NCI-H2107 (cell line): Measurements from ENCODE around the gene TBX21.
A peak's percentile ranks its signal among the peaks of the same experiment; 100 is the strongest.

Experiments
- DNase-seq: peaks from one replicate; lab custom pipeline; 2025; lab: John Stamatoyannopoulos, UW

Gene TBX21

DNA sequence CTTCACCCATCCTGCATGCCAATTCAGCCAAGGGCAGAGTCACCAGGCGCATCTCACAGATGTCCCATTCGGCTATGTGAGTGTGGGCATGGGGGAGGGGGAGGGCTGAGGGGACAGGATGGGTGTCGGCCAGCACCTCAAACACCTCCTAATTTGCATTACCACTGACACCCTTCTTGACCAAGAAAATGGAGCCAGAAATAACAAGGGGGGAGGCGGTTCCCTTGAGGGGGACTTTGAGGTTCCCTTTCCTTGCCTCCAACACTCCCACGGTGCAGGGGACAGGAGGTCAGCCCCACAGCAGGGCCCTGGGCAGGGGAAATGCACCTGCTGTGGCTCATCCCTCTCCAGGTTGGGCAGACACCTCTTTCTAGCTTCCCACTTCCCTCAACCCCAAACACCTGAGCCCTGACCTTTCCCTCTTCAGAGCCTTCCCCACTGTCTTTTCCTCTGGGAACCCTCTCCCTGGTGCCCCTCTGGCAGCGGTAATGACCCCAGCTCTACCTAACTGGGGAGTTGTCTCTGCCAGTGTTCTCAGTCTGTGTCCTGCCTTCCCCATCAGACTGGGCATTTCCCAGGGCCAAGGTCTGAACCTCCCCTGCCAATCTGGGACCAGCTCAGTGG, 18.2 kb upstream of the TBX21 start:
- DNase-seq: no peak

DNA sequence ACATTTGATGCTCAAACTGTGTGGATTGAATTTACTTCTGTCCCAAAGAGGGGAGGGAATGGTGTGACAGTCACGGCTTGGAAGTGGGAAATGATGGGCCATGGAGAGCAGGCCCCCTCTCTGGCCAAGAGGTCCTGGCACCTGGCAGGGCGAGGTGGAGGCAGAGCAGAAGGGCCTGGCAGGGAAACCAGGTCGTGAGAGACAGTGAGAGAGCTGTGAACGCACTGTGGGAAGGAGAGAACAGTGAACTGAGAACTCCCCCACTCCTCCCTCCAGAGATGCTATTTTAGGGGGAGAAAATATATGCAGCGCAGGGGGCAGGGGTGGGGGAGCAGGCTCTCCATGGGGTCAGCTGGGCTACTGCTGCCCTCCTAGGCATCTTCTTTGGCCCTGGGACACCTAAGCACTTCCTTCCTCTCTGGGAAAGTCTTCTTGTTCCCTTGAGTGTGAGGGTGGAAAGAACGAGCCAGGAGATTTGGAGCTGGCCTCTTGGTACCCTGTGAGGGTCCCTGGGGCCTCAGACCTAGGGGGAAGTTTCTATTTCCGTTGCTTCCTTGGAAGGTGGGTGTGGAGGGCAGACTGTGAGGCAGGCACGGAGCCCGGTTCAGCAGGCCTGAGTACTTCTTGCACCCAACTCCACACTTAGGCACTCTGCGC, 17.2 kb upstream of the TBX21 start:
- no peak for DNase-seq

DNA sequence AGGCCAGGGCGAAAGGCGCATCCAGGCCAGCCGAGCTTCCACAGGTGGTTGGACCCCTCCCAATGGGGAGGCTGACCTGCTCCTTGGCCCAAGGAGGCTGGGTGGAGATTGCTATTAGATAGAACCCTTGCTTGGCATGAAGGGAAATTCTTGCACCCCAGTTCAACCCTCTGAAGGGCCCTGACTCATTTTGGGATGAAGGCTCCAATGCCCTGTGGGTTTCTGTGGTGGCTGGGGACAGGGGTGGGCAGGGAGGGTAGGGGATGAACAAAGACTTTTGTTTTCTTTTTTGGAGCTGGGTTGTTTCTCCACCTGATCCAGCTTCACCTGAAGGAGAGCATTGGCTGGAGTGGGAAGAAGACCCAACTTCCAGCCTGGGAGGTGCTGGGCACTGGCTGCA, 16.7 kb upstream of the TBX21 start:
- no peak for DNase-seq

DNA sequence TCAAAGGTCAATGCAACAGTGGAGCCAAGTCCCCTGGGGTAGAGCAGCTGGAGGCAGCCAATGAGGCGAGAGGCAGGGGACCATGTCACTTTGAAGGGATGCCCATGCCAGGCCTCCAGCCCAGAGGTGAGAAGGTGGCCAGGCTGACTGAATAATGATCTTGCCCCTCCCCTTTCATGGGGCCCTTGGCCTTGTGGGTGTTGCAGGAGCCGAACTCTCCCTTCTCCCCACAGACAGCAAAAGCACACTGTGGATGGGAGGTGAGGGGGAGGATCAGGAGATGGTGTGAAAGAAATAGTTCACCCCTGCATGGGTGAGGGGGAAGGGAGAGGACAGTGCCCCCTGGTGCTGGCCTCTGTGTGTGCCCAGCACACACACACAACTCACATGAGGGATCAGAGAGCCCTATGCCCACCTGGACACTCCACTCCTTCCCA, 15.8 kb upstream of the TBX21 start:
- DNase-seq: no peak

DNA sequence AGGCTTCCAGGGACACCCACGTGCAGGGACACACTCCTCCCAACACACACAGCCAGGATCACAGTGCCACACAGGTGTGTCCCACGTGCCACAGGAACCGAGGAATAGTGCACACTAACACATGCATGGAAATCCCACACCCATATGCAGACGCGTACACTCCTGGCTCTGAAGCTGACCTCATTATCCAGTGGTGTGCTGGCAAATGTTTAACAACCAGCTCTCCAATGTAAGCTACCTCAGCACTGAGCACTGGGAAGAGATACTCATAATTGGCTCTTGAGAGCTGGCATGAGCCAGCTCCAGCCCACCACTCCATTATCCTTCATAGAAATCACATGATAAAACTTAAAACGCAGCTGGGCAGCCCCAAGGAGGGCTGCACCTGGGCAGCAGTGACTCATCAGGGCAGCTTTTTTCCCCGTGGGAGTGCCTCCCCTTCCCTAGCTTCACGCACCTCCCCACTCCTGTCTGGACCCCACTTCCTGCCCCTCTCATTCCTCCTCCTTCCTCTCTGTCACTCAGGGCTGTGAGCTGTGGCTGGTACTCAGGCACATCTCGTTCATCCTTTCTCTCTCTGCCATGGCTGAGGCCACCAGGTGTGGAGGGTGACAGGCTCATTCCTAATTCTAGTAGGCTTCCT, 14.9 kb upstream of the TBX21 start:
- DNase-seq: peak; percentile 10

- DNase-seq: no peak
Measured at GRCh38 chr17:47718634-47719405, 14.2 kb upstream of the TBX21 start.

GRCh38 chr17:47719411-47720152, 13.5 kb upstream of the TBX21 start:
- DNase-seq: no peak

- DNase-seq: no peak
Measured at GRCh38 chr17:47720196-47720595, 12.8 kb upstream of the TBX21 start.

DNA sequence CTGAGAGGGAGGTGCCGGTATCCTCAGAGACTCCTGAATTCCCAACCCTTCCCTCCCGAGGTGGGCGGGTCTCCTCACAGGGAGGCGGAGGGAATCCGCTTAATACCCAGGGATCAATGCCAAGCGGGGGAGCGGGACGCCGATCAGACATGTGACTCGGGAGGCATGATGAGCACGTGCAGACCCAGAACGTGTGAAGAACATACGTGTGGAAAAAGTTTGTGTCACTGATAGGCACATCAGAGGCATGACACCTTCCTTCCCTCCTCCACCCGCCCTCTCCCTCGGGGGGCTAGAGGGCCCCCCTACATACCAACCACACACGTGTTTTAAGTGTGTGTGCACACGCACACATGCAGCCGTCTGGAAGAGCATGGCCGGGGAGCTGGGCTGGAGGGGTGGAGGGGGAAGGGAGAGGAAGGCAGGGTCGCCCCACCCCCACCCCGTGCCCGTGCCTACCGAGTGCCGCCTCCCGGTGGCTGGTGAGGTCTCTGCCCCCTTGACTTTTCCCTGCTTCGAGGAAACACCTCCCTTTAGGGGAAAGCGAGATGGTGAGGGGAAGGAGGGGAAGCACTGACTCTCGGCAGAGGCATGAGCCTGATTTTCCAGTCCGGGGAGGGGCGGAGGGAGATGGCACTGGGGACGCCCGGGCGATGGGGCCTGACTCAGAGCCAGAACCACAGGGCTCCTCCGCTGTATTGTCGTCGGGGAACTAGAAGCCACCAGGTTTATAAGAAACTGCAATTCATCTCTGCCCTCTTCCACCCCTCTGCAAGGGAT, 12.1 kb upstream of the TBX21 start:
- no peak for DNase-seq

DNA sequence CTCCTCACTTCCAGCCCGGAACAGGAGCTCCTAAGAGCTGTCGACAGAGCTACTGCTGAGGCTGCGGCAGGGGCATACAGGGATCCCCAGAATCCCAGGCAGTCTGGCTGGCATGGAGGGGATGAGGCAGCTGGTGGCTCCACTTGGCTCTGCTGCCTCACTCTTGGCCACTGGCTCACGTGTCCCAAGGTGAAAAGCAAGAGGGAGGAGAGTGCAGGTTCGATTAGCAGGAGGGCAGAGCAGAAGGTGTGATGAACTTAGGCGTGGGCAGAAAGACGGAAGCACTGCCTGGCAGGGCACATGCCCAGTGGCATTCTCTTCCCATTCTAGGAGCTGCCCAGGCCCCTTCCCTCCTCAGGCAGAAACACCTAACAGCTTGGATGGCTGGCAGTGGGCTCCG, 11.3 kb upstream of the TBX21 start:
- DNase-seq: no peak

- DNase-seq: no peak
Measured at GRCh38 chr17:47724705-47725104, 8.3 kb upstream of the TBX21 start.

DNA sequence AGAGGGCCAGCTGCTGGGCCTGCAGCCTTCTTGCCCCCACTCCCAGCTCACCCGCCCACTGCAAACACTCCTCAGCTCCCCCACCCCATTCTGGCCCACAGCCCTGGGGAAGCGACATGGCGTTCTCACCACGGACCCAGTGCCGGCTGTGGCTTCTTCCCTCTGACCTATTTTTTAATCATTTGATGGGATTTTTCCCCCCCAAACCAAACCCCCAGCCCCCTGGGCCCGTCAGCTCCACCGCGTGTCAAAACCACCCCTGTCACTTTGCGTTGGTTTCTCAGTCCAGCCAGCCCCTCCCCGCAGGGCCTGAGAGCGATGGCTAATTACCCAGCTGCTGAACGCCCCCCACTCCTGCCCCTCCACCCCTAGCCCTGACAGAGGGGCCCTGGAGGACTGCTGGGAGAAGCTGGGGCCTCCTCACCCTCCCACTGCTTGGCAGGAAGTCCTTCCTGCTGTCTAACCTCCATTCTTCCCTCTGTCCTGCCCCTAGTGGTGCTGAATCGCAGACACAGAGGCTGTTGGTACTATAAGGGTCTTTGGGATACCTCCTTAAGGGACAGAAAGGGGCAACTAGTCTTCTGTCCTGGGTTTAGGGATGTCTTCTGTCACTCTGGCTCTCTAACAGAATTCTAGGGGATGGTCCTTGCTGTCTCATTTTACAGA, 7.5 kb upstream of the TBX21 start:
- no peak for DNase-seq

DNA sequence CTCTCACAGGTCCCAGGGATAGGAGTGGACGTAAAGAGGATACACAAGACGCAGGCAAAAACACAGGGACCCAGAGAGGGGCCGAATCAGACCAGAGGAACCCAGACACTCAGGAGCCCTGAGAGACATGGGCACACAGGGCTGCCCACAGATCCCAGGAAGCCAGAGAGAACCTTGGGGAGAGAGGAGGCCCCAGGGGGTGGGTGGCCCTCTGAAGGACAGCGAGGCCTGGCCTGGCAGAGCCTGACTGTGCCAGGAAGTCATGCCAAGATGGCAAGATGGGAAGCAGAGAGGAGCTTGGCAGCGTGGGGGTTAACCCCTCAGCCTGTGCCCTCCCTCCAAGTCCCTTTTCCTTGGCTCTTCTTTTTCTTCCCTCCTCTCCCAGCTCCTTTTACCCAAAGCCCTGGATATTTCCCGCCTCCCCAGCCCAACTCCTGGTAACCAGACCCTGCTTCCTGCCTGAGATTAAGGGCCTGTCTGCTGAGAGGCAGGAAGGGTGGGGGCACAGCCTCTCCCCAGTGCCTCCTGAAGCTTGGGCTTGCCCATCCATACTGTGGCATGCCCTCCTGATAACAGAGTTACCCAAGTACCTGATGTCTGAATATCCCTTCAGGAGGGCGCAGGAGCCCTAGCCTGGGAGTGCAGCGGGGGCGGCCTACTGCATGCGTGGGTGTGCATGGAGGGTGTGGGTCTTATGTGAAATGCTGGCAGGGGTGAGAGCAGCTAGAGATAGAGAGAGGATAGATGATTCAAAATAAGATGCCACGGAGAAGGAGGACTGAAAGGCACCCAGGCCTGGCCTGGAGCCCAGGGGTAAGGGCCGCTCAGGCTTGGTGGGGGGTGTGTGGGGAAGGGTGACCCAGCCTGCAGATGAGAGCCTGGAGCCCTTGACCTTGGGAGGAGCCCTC, 6.0 kb upstream of the TBX21 start:
- DNase-seq: no peak

DNA sequence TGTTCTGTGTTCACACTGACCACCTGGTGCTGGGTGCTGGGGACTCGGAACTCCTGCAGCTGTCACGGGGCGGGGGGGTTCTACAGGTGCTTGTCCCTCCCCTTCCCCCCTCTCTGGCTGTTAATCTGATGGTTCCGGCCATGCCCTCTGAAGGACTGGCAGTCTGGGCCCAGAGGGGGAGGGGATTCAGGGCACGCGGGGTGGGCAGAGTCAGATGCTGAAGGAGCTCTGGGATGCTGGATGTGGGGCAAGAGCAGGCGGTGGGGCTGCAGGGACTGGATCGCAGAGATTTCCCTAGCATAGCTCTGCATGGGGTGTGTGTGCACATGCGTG, 5.4 kb upstream of the TBX21 start:
- no peak for DNase-seq

- no peak for DNase-seq
Measured at GRCh38 chr17:47728214-47728877, 4.7 kb upstream of the TBX21 start.

DNA sequence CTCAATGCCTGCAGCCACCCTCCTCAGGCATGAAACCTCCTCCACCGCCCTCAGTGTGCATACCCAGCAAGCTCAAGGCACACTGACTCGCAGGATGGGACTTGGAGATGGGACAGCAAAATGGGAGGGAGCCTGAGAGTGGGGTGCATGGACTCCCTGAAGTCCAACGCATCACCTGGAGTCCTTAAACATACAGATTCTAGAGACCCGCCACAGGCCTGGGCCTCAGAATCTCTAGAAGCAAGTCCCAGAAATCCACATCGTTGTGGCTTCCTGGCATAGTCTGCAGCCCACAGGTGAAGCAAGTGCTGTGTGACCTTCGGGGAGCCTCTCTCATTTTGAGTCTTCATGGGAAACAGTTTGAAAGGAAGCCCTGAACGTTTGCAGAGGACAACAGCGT, 3.6 kb upstream of the TBX21 start:
- no peak for DNase-seq

DNA sequence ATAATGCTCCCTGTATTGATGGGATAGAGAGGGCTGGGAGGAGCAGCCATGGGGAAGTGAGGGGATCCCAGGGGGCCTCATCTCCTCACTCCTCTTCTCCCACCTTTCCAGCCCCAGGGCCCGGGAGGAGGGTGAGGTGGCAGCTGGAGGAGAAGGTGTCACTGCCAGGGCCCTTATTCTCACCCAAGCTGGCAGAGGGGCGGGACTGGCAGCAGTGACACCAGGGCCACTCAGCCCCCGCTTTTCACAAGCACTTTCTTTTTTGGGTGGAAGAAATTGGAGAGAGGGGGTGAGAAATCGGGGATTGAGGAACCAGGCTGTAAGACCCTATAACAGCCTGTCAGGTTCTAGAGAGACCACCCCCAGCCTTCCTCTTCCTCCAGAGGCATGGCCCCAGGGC, 2.4 kb upstream of the TBX21 start:
- DNase-seq: no peak

DNA sequence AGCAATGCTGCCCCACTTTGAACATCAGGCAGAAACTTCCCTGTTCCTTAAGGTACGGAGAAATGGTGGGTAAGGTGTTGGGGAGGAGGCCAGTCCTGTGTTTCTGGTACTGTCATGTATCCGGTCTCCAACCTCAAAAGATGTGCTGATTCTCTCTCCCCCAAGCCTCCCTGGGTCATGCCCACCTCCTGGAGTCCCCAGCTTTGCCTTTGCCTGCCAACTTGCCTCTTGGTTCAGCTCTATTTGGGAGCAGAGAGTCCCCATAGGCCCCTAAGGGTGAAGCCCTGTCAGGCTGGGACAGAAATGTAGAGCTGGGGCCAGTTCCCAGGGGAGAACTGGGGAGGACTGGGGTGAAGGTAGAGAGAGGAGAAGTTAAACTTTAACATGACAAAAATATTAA, 1.6 kb upstream of the TBX21 start:
- no peak for DNase-seq

GRCh38 chr17:47732399-47733046, 513 bp upstream of the TBX21 start:
- no peak for DNase-seq
